NCI-H2029 (cell line): ENCODE data around the gene OAF.
"Not testable (repeated sequence)": the region's sequence is repeated elsewhere in the genome, so short reads cannot be mapped to it uniquely, and the experiment has no call there.

ENCODE experiments used
- DNase-seq: peaks from one replicate; lab custom pipeline; 2025; lab: John Stamatoyannopoulos, UW

OAF gene

DNA sequence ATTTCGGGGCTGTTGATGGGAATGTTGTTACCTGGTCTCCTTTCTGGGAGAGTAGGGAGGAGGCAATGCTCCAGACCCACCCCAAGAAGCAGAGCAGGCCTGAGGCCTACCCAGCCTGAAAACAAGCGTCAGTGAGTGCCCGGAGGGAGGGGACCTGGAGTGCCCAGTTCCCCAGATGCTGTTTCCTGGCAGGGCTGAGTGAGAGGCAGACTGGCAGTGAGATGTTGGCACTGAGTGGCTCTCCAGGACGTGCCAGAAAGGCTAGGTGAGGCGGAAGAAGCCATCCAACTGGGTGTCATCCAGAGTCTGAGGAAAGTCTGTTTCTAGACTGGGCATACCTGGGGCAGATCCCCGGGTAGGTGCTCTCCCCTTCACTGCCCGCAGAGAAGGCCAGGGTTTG is 30.4 kb downstream of the OAF start:
- DNase-seq, result peak; percentile 33

DNA sequence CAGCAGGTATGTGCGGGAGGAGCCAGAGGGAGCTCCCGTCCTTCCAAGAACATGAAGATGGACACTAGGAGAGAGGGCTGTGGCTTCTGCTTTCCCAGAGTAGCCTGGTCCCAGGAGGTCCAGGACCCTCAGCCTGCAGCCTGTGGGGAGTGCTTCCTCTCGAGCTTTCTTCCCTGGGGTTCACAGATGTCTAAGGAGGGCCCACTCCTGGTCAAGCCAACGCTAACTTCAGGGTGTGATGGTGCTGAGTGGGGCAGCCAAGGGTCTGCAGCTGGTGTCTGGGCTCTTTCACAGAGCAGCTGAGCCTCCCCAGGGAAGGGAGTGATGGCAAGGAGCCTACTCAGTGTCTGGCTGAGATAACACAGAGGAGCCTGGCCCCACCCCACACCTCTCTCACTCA is 32.4 kb downstream of the OAF start:
- DNase-seq, result no peak

DNA sequence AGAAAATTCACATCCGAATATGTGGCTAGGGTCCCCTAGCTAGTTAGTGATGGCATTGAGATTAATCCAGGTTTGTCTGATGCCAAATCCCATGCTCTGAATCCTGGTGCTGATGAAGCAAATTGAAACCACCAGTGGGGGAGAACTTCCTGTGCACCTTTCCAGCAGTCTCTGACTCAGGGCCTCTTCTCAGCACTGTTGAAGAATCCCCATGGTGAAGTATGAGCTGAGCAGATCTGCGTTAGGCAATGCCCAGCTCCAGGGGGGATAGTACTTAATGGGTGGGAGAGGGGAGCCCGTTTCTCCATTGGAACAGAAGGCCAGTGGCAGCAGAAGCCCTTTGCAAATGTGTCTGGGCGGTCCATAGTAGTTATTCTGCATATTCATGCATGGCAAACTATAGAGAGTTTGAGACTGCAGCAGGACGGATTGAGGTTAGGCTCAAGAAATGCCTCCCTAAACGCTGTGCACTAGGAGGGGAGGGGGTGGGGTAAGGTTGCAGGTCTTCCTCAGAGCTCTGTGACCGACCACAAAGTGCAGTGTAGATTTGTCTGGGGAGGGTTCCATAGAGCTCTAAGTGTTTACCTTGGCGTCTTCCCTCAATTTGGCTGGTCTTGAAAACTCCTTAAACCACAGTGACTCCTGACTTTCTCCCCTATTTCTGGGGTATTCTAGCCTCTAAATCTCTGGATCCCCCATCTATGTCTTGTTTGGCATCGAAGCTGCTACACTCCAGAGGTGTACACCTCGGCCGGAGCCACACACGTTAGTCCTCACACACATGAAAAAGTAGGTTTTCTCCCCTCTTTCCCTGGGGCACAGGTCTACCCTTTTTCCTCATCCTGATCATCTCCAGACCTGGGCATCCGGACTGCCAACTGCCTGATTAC is 33.9 kb downstream of the OAF start:
- DNase-seq, result no peak

DNA sequence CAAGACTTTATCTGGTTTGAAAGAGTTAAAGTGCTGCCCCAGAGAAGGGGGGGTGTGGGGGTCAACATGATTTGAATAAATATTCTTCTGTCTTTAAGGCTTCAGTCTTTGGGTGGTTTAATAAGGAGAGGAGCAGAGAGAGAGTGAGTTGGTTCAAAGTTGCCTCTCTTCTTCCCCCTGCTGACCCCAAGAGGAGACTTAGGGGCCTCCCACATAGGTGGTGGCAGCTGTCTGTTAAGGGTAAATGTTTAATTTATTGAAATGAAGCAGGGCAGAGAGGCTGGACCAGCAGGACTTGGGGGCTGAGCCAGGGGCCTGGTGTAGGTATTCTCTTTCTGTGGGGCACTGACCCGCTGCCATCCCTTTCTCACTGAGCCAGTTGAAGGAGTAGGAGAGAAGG is 34.6 kb downstream of the OAF start:
- no peak for DNase-seq

DNA sequence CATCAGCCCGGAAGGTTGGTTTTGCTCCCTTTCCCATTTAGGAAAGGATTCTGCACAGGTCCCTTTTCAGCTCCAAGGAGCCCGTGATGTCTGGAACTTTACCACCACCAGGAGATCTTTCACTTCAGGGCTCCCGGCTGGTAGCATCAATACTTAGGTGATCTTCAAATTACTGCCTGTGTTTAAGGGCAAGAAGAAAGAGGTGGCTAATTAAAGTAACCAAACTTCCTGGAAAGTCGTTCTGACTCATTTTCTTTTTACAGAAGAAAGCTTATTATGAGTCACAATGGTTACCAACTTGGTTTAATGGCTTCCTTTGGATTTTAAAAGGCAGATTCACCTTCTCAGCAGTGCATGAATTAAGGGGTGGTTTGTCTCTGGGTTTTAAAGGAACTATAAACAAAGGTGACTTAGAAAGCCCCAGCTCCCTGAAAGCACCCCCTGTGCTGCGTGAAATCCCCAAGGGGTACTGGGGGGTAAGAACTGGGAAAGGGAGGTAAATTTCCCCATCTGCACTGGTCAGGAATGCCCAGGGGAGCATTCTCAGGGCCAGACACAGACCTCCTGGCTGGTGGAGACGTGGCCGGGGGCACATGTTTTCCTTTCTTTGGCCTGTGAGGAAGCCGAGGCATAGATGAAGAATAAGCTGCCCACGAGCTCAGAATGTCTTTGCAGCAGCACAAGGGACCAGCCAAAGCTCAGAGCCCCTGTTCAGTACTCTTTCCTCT is 37.9 kb downstream of the OAF start:
- no peak for DNase-seq

DNA sequence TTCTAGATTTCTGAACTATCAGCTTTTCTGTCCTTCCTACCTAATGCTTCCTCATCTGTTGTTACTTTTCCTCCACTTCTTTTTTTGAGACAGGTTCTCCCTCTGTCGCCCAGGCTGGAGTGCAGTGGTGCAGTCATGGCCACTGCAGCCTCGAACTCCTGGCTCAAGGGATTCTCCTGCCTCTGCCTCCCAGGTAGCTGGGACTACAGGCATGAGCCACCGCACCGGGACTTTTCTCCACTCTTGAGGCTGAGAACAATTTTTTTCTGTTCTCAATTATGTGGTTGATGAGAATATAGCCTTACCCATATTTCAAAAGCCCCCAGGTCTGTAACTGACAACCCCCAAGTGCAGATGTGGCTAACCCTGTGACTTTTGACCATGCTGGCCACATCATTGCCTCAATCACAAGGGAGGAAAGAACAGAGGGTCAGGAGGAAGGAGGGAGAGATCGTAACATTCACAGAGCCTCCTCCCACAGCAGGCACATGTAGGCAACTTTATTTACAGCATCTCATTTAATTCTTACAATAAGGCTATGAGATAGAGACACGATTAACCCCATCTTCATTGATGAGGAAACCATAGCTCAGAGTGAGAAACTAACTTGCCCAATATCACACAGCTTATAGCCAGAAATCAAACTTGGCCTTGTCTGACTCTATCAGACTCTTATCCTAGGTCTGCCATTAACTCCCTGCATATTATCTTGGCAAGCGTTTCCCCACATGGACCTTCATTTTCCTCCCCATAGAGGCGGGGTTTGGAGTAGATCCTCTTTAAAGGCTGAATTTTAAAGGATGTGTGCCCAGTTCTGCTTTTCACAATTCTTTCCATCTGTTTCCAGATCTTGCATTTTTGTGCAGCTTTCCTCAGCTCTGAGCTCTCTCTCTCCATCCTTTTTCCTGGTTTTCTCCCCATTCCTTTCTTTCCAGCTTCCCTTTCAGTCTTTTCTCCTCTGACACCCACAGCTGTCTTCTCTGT is 38.7 kb downstream of the OAF start:
- DNase-seq, result no peak

DNA sequence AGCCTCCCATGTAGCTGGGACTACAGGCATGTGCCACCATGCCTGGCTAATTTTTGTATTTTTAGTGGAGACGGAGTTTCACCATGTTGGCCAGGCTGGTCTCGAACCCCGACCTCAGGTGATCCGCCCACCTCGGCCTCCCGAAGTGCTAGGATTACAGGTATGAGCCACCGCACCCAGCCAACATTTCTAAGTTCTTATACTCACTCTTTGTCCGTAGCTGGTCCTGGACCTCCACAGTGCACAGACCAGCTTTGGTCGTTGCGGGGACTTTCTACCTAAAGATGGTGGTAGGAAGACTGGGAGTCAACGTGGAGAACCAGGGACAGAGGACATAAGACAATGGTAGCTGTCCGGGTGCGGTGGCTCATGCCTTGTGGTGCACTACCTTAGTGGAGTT is 42.5 kb downstream of the OAF start:
- DNase-seq, result not testable (repeated sequence)

DNA sequence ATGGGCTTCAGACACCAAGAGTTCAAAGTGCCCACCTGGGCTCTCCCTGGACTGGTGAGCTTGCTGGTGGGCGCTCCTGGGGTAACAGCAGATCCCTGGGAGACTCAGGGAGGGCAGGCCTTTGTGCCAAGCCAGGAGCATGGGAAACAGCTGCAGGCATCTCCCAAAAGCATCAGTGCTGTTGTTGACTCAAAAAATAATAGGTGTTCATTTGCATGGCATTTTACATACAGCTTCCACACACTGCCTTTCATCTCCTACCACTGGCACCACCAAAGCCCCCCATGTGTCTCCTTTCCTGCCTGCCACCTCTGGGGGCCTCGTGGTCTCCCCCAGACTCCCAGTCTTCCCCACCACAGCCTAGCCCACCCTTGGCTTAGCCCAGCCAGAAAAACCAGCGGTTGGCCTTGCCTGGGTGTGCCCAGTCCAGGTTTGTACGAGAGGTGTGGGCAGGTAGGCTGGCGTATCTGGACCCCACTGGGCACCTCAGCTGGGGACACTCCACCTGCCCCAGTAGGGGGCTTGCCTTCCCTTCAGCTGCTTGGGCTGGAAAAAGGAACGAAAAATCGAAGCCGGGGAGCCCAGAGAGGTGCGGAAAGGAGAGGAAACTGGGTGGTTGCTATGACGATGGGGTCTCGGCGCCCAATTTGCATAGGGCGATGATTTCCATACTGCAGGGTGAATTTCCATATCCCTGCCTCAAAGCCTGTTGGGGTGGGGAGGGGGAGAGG is 44.1 kb downstream of the OAF start:
- no peak for DNase-seq

DNA sequence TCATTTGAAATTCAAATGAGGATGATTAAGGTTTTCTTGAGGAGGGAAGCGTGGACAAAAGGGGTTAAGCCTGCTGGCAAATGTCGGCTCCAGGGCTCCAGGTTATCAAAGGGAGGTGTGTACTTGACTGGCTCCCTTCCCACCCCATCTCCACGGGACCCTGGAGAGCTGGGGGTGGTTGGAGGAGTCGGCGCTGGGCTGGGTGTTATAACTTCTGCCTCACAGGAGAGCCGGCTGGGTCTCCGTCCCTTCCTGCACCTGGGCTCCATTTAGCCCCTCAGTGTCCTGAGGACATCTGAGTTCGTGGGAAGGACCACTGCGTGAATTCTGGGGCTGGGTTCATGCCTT is 44.7 kb downstream of the OAF start:
- DNase-seq, result no peak

DNA sequence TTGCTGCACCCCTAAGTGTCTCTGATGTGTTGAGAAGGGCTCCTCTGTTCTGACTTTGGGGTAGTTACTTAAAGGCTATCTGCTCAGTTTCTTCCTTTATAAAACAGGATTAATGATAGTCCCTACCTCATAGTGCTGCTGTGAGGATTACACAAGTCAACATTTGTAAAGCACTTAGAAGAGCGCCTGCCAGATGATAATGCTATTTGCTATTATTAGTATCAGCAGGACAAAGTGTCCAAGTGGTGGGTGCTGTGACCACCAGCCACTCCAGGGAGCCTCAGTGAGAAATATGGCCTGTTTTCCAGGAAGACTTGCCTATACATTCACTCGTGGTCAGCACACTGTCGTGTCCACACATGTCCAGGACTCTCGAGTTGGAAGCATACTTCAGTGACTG is 45.3 kb downstream of the OAF start:
- DNase-seq, result no peak

DNA sequence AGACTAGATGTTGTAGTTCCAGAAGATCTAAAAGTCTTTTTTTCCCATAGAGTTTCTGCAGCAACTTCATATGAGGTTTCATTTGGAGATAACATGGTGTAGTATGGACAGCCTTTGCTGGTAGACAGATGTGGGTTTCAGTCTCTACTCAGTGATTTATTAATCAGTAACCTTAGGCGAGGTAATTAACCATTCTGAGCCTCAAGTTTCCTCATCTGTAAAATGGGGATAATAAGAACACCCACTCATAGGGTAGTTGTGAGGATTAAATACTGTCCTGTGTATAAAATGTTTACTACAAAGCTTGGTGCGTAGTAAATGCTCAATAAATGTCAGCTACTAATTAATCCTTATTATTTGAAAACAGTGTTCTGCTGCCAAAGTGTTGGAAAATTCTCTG is 45.9 kb downstream of the OAF start:
- no peak for DNase-seq

DNA sequence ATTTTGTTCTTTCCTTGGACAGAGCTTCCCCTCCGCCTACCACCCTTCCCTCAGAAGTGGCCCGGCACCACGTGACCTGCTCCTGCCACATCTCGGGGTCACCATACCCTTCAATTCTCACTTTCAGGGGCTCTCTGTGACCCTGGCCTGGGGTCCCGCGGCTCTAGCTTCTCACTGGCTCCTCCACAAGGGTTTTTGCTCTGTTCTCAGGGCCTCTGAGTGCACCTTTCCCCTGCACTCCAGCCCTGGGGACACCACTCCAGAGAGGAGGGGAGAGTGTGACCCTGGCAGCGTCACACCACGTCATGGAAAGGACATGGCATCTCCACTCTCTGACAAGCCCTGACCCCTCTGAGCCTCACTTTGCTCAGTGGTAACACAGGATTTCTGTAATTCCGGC is 46.5 kb downstream of the OAF start:
- no peak for DNase-seq

DNA sequence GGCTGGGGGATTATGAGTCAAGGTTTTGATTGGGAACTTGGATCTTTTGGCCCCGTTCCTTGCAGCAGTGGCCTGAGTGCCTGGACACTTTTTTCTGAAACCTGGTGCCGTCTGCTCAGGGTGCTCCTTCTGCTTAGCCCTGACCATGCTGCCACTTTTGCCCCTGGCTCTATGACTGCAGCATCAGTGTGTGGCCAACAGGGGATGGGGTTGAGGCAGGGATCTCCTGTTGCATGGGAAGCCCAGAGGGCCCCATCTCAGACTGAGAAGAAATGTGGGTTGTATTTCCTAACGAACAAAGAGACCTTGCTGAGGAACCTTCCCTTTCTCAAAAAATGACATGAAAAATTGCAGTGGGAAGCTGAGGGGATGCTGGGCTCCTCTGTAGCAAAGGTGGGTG is 47.8 kb downstream of the OAF start:
- DNase-seq, result no peak

DNA sequence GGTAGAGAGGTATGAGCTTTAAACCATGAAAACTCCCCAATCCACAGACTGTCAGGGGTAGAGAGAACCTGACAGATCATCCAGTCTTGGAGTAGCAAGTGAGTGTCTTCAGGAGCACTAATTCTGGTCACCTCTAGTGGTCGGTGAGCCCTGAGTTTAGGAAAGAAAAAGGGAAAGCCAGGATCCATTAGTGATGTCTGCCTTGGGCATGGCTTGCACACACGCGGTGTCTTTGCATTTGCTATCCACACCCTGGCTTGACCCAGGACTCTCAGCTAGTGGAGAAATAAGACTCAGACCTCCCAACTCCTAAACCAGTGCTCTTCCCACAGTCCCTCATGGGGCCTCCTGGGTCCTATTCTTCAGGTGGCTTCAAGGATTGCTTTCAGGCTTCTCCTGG is 48.4 kb downstream of the OAF start:
- no peak for DNase-seq

DNA sequence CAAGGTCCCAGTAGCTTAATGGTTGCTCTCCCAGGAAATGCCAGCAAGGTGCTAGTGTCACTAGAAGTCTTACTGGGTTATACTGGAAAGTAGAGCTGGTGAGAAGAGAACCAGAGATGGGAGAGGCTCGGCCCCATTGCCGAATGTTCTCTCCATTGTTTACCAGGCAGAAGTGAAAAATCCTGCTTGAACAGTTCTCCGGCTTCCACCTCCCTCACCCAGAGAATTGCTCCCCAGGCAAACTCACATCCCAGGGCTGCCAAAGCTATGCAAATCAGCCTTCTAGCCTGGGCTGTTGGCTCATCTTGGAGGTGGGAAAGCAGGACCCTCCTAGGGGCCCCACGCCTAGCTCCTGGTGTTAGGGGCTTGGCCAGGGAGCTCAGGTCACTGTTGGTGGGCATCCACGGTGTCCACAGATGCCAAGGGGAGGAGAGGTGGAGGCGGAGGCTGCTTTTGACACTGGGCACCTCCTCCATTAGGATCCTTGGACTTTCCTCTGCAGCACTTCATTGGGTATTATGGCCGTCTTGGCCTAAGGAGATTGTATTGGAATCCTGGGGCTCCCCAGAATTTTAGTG is 49.2 kb downstream of the OAF start:
- no peak for DNase-seq

DNA sequence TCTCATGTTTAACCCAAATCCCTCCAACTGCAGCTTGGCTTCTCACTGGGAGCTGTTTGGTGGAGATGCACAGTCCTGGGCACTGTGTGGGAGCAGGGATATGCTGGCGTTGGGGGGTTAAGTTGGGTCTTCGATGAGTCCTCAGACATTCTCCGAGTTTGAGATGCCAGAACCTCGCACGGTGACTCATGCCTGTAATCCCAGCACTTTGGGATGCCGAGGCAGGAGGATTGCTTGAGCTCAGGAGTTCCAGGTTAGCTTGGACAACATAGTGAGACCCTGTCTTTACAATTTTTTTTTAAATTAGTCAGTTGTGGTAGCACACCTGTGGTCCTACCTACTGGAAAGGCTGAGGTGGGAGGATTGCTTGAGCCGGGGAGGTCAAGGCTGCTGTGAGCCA is 49.8 kb downstream of the OAF start:
- no peak for DNase-seq

DNA sequence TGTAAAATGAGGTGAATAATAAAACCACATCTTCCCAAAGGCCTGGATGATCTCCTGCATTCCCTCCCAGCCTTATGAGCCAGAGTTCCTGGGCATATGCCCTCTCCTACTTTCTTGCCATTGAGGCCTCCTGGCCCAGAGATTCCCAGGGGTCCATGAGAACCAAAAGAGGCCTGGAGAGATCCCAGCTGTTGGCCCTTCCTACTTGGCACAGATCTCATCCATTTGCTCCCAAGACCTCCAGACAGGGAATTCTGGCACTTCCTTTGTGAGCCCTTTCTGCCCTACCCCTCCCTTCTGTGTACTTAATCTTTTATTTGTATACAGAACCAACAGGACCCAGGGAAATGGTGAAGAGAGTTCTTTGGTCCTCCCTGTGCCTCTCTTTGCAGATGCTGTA is 50.5 kb downstream of the OAF start:
- DNase-seq, result no peak

DNA sequence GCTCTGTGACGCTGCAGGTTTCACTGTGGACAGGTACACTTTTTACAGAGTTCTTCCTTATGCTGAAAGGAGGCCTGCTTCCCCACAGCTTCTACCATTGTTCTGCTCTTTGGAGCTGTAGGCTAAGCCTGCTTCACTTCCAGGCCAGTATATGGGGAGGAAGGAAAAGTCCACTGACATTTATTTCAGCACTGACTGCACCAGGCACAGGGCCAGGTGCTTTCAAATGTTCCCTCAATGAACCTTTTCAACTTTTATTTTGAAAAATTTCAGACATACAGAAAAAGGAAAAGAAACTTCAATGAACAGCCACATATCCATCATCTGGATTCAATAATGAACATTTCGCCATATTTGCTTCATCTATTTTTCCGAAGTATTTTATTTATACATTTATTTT is 51.1 kb downstream of the OAF start:
- no peak for DNase-seq

DNA sequence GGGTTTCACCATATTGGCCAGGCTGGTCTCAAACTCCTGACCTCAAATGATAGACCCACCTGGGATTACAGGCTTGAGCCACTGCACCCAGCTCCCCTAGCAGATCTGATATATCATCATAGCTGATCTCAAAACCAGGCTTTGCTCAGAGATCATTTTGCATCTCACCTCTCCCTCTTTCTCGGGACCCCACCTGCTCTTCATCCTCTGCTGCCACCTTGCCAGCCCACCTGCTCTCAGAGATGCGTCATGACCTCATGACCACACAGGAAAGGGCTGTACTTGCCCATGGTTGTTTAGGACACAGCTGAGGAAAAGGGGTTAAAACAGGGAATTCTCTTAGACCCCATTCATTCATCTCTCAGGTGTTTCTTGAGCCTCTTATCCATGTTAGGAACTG is 56.5 kb downstream of the OAF start:
- DNase-seq, result no peak

DNA sequence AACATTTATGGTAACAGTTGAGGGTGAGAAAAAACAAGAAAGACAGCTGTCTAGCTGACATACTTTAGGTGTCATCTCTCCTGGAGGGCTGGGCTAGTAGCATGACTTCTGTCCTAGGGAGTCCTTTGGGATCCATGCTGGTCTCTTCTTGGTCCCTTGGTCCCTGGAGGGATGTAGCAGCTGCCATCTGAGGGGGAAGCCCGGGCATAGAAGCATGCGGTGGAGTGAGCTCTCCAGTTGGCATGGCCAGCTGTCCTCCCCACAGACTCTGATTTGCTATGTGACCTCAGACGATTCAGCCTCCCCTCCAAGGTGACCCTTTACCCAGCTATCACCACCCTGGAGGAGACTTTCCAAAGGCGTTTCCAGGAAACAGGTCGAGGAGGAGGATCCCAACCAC is 57.9 kb downstream of the OAF start:
- DNase-seq, result no peak

DNA sequence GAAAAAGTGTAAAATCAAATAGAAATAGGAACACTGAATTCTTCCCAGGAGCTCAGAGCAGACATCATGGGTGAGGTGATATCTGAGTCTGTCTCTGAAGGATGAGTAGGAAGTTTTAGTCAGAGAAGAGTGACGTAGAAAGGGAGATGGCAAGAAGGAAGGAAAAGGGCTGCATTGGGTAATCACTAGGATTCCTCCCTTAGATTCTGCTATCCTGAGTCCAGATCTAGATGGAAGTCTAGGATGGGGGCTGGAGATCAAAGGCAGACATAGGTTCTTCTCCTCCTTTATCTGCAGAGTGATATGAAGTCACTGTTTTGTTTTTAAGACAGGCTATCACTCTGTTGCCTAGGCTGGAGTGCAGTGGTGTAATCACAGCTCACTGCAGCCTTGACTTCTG is 59.6 kb downstream of the OAF start:
- DNase-seq, result no peak

DNA sequence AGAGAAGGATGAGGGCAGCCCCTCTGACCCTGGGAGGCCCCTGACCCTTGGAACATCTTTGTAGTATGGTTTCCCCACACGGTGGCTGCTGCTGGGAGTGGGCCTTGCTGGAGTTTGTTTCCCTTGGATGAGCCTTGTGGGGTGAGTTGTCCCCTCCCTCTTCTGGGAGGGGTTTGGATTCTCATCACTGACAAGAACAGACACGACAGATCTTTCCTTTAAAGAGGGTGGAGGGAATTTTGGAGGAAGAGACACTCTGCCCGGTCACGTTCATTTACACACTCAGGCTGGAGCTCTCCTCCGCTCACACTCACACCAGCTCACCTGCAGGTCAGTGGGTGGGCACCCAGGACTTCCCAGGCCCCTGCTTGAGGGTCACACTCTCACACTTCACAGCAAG is 60.8 kb downstream of the OAF start:
- no peak for DNase-seq
